MM.1S (cell line): ENCODE results near the gene LY86.

ENCODE experiments used
- EZH2 ChIP-seq: fragments of 300-600 bp; sonication (generic); optimal IDR thresholded peaks from 2 replicates; pipeline ENCODE3; 2017; ENCODE audit warnings: low read depth, mild to moderate bottlenecking, antibody characterized with exemption, low read length, mixed read lengths
- TF ChIP-seq, protein P1 (sequence below): fragments of 300-600 bp; sonication (generic); IDR thresholded peaks from 2 replicates; pipeline ENCODE4 v1.5.1; 2016; ENCODE audit warnings: antibody characterized with exemption, low read length, mixed read lengths

DNA sequence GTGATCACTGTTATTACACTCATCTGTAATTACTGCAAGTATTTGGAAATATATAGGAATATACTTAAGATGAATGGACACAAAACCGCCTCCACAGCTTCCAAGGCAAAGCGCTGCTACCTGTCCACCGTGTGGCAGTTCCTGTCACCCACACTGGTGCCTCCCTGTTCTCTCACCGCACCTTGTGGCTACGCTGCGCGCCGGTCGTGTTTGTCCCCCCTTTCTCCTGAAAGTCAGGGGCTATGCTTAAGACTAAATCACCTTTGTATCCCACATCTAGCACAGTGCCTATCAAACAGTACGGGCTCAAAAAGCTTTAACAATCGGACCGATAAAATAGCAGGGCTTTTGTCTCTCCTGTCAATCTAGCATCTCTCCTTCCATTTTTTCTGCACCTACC lies 23.0 kb downstream of the LY86 start:
- TF ChIP-seq, protein P1, sequence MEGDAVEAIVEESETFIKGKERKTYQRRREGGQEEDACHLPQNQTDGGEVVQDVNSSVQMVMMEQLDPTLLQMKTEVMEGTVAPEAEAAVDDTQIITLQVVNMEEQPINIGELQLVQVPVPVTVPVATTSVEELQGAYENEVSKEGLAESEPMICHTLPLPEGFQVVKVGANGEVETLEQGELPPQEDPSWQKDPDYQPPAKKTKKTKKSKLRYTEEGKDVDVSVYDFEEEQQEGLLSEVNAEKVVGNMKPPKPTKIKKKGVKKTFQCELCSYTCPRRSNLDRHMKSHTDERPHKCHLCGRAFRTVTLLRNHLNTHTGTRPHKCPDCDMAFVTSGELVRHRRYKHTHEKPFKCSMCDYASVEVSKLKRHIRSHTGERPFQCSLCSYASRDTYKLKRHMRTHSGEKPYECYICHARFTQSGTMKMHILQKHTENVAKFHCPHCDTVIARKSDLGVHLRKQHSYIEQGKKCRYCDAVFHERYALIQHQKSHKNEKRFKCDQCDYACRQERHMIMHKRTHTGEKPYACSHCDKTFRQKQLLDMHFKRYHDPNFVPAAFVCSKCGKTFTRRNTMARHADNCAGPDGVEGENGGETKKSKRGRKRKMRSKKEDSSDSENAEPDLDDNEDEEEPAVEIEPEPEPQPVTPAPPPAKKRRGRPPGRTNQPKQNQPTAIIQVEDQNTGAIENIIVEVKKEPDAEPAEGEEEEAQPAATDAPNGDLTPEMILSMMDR = no peak
- no peak for TF ChIP-seq EZH2
